ENCODE data around the gene DOK6.

Gene DOK6

DNA sequence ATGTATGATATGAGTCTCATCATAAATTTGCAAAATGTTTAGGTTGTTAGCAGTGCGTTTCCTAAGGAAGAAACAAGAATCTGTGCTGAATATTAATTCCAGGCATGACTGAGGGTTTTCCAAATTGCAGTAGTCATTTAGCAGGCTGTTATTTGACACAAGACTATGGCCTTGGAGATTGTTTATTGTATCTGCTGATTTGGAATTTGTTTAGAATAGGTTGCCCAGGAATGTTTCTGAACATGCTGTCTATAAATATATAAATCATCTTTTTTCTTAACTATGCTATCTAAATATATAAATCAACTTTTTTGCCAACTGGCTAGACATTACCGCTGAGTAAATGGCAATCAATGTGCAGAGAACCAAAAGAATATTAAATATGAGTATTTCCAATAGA is 90.9 kb downstream of the DOK6 start:
- TF ChIP-seq, protein P1, sequence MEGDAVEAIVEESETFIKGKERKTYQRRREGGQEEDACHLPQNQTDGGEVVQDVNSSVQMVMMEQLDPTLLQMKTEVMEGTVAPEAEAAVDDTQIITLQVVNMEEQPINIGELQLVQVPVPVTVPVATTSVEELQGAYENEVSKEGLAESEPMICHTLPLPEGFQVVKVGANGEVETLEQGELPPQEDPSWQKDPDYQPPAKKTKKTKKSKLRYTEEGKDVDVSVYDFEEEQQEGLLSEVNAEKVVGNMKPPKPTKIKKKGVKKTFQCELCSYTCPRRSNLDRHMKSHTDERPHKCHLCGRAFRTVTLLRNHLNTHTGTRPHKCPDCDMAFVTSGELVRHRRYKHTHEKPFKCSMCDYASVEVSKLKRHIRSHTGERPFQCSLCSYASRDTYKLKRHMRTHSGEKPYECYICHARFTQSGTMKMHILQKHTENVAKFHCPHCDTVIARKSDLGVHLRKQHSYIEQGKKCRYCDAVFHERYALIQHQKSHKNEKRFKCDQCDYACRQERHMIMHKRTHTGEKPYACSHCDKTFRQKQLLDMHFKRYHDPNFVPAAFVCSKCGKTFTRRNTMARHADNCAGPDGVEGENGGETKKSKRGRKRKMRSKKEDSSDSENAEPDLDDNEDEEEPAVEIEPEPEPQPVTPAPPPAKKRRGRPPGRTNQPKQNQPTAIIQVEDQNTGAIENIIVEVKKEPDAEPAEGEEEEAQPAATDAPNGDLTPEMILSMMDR (IDR thresholded peaks at IDR 0.05; ENCODE audit: insufficient read depth, missing control alignments), result no peak
- DNase-seq (ENCODE audit: insufficient read length, low spot score), result no peak
- no peak for FAIRE-seq

DNA sequence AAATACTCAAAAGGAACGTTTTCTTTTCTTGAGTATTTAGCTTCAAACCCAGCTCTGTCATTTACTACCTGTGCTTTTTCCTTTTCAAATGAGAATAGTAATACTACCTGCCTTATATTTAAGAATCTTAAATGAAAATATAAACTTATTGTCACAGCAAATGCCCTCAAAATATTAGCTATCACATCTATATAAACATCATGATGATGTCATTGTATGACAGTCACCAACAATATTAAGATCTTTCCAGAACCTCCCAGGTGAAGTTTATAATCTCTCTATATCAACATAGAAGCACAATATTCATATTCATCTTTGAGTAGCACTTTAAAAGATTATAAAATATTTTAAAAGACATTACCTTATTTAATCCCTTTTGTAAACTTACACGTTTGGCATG is 92.2 kb downstream of the DOK6 start:
- no peak for DNase-seq (ENCODE audit: insufficient read length, low spot score)
- FAIRE-seq, result no peak
- TF ChIP-seq, protein P1 (IDR thresholded peaks at IDR 0.05; ENCODE audit: insufficient read depth, missing control alignments), result no peak

DNA sequence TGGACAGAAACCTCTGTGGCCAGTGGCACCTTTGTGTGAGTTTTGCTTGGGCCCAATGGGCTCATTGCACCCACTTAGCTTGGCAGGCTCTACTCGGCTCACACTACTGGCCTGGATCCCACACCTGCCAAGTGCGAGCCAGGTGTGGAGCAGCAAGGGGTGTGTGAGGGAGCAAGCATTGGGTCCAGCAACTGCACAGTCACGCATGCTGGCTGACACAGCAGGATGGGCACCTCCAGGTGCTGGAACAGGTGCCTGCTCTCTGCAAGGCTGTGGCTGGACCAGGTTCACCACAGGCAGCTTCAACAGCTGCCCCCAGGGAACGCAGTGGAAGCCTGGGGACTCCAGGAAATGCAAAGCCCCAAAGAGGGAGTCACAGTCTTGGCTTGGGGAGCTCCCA is 94.2 kb downstream of the DOK6 start:
- FAIRE-seq (no peak), DNase-seq (ENCODE audit: insufficient read length, low spot score) (no peak)
- TF ChIP-seq, protein P1 (IDR thresholded peaks at IDR 0.05; ENCODE audit: insufficient read depth, missing control alignments), result no peak

DNA sequence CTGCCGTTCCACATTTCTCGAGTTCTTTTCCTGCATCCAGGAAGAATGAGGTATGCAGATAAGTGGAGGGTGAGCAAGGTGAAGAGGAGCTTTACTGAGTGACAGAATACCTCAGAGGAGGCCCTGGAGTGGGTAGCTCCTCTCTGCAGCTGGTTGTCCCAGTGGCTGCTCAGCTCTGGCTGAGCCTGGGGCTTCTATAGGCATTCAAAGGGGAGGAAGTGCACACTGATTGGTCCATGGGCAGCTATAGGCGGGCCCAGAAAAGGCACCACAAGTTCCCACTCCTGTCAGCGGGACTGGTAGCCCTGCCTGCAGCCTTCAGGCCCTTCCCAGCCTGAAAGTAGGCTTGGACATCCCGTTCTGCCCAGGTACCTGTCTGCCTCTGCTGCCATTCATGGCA is 94.7 kb downstream of the DOK6 start:
- DNase-seq (ENCODE audit: insufficient read length, low spot score) (no peak), FAIRE-seq (peak; percentile 46)
- TF ChIP-seq, protein P1 (IDR thresholded peaks at IDR 0.05; ENCODE audit: insufficient read depth, missing control alignments), result no peak

DNA sequence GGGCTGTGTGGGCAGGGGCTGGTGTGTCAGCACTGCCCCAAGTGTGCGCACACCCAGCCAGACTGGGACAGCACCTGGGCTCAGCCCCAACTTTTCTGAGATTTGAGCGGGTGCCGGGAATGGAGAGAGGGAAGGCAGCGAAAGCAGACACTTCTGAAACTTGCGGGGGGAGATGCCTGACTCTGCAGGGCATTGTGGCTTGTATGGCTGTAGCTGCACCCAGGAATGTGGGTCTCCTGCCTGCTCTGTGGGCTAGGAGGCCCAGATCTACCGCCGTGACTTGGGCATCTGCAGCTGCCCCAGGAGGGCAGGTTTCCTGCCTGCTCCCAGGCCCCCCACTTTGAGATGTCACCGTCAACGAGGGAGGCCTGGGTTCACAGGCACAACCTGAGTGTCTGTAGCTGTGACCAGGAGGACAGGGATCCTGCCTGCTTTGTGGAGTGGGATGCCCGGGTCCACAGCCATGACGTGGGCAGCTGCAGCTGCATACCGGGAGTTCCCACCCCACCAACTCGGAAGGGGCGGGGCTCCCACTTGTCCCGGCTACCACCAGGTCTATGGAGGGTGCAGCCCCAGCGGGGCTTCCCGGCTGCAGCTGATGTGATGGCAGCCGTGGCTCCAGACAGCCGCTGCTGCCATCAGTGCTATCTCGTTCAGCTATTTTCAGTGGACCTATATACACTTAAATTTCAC is 95.3 kb downstream of the DOK6 start:
- FAIRE-seq, result no peak
- TF ChIP-seq, protein P1 (IDR thresholded peaks at IDR 0.05; ENCODE audit: insufficient read depth, missing control alignments), result no peak

DNA sequence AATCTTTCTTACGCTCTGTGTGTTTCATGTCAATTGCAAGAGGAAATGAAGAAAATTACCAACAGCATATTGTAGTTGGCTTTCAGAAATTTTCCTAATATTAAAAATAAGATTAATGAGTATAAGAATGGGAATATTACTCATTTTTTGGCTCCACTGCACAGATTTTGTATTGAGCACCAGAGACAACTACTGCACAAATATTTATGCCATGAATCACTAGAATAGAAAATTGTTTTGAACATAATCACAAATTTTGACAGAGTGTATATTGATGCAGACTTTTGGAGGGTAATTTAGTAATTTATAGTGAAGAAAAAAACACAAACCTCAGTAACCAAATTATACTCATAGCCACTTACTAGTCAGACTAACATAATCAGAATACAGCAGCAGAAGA is 118.3 kb downstream of the DOK6 start:
- no peak for DNase-seq (ENCODE audit: insufficient read length, low spot score)
- FAIRE-seq, result no peak

More for the DNA sequence above, 95.3 kb downstream of the DOK6 start:
- no peak for DNase-seq (ENCODE audit: insufficient read length, low spot score)

DNA sequence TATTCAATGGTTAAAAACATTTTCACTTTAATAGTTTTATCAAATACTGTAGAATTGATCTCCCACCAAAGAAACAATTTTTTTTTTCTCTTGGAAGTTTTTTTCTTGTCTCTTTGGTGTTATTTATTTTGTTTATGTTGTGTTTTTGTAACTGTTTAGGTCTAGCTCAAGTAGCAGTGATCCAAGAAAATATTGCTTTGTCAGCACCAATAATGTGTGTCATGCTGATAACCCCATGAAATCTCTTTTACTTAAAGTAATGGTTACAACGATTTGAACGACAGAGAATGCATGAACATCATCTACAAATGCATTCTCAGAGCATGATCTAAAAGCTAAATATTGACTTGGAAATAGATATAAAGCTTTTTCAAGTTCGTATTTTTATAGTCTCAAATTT is 122.9 kb downstream of the DOK6 start:
- DNase-seq (ENCODE audit: insufficient read length, low spot score) (no peak), FAIRE-seq (peak; percentile 100)
- TF ChIP-seq, protein P1 (IDR thresholded peaks at IDR 0.05; ENCODE audit: insufficient read depth, missing control alignments), result no peak

More for the DNA sequence above, 118.3 kb downstream of the DOK6 start:
- TF ChIP-seq, protein P1 (IDR thresholded peaks at IDR 0.05; ENCODE audit: insufficient read depth, missing control alignments), result no peak

Data from D721Med (cell line).